K562 (cell line): ENCODE results near the gene ADCY5. TPM values are rescaled to one million over a fixed set of nuclear protein-coding genes. Genes with fewer than 3 reads are reported as not detected.

Experiments
- ATAC-seq: fragments of 200-7000 bp; cut with Tn5 transposase; 3 replicates; pipeline ENCODE4 v1.9.1; 2020; ENCODE audit warnings: moderate library complexity
- BruUV-seq: library from RNA; stranded (reverse); fragments of 400-500 nt; replicated peaks from 2 replicates; lab custom pipeline; 2021; lab: Mats Ljungman, UMichigan
- CTCF ChIA-PET: fragments of 300-600 bp; formaldehyde crosslinking; extraction: SDS; loops from one replicate; lab custom pipeline; 2021; ENCODE audit warnings: low intra/inter-chr PET ratio; lab: Yijun Ruan, JAX
- POLR2A ChIA-PET: fragments of 300-600, 350-650 bp; sonication (Branson Sonifier 250); formaldehyde crosslinking; extraction: SDS; loops from one replicate; lab custom pipeline; 2021; ENCODE audit warnings: antibody characterized with exemption, inconsistent platforms; lab: Yijun Ruan, JAX
- DNase-seq, 4 experiments: peaks; one replicate each; pipeline versions ENCODE4 v3.0.0 to v3.0.0-alpha.2; 2011 to 2018; ENCODE audit warnings: low spot score in 3 of 4, mixed read lengths in 3 of 4; ENCODE audit errors: extremely low read depth in 1 of 4
- FAIRE-seq: peaks from 2 replicates; lab custom pipeline; 2011; peaks lifted over from hg19 to GRCh38; lab: Jason Lieb, UNC
- H2AFZ ChIP-seq: 2 replicates; pipeline ENCODE4 v1.6.0; 2011; ENCODE audit warnings: low read depth, low read length, control low read depth, inconsistent platforms
- H3K27ac ChIP-seq: fragments of 200-600 bp; 3 replicates; pipeline ENCODE4 v1.8.0; 2011; ENCODE audit warnings: low read depth, mild to moderate bottlenecking, control low read depth, inconsistent platforms, low read length, moderate library complexity, mixed read lengths; ENCODE audit errors: extremely low read depth
- H3K27me3 ChIP-seq, 2 experiments: fragments of 300-600 bp in 1 of 2; 2 replicates in 1 of 2; 3 replicates in 1 of 2; pipeline versions ENCODE4 v1.6.0 to v1.8.0; 2011; ENCODE audit warnings: inconsistent platforms in 2 of 2, low read length in 2 of 2, mild to moderate bottlenecking in 1 of 2, mixed read lengths in 1 of 2, moderate library complexity in 1 of 2; ENCODE audit not compliant: control insufficient read depth in 2 of 2, insufficient read depth in 2 of 2
- H3K36me3 ChIP-seq: fragments of 300-600 bp; 3 replicates; pipeline ENCODE4 v1.8.0; 2011; ENCODE audit warnings: mild to moderate bottlenecking, low read length, inconsistent platforms; ENCODE audit not compliant: control insufficient read depth, insufficient read depth
- H3K4me1 ChIP-seq, 2 experiments: fragments of 200-600 bp in 1 of 2; replicated peaks in 1 of 2; 2 replicates in 1 of 2; 3 replicates in 1 of 2; pipeline versions ENCODE4 v1.5.1 to v1.8.0; 2011; ENCODE audit warnings: inconsistent platforms in 2 of 2, low read length in 2 of 2, mild to moderate bottlenecking in 1 of 2, mixed read lengths in 1 of 2, moderate library complexity in 1 of 2; ENCODE audit not compliant: control insufficient read depth in 2 of 2, insufficient read depth in 2 of 2
- H3K4me2 ChIP-seq: 2 replicates; pipeline ENCODE4 v1.6.1; 2011; ENCODE audit warnings: low read length, control low read depth, inconsistent platforms, mixed read lengths; ENCODE audit not compliant: insufficient read depth
- H3K4me3 ChIP-seq: fragments of 200-600 bp; sonication (generic), shearing (Covaris generic); 2 replicates; pipeline ENCODE4 v1.5.1; 2016; ENCODE audit warnings: control low read depth, inconsistent platforms
- H3K79me2 ChIP-seq: fragments of 200-600 bp; 3 replicates; pipeline ENCODE4 v1.8.0; 2011; ENCODE audit warnings: low read length, inconsistent platforms; ENCODE audit not compliant: control insufficient read depth, insufficient read depth
- H3K9ac ChIP-seq, 2 experiments: 2 replicates each; pipeline versions ENCODE4 v1.6.0 to v1.6.1; 2011; ENCODE audit warnings: low read depth in 2 of 2, low read length in 2 of 2, control low read depth in 1 of 2, inconsistent platforms in 1 of 2, mild to moderate bottlenecking in 1 of 2, mixed read lengths in 1 of 2; ENCODE audit not compliant: insufficient read depth in 1 of 2
- H3K9me1 ChIP-seq: one replicate; pipeline ENCODE4 v1.6.0; 2011; ENCODE audit warnings: inconsistent platforms, mild to moderate bottlenecking, low read length, moderate library complexity; ENCODE audit not compliant: control insufficient read depth, insufficient read depth
- H3K9me3 ChIP-seq: replicated peaks from 2 replicates; pipeline ENCODE4 v1.5.1; 2011; ENCODE audit warnings: low read depth, low read length, inconsistent platforms; ENCODE audit not compliant: control insufficient read depth, insufficient read depth
- H4K20me1 ChIP-seq: replicated peaks from 2 replicates; pipeline ENCODE4 v1.6.1; 2011; ENCODE audit warnings: low read length, inconsistent platforms, mixed read lengths; ENCODE audit not compliant: control insufficient read depth, insufficient read depth
- CCAR2 ChIP-seq: fragments of 200-400 bp; formaldehyde crosslinking; IDR thresholded peaks from 2 replicates; pipeline ENCODE4 v1.6.1; 2017; ENCODE audit warnings: mild to moderate bottlenecking, low read depth, low read length
- CREB3L1 ChIP-seq: fragments of 450-650 bp; IDR thresholded peaks from 2 replicates; pipeline ENCODE4 v1.6.1; 2014; ENCODE audit warnings: low read depth, mild to moderate bottlenecking, moderate library complexity, borderline replicate concordance
- ELK3 ChIP-seq: fragments of 450-650 bp; formaldehyde crosslinking; IDR thresholded peaks from 2 replicates; pipeline ENCODE4 v1.4.0; 2020; ENCODE audit warnings: mild to moderate bottlenecking
- HMBOX1 ChIP-seq: sonication (generic); IDR thresholded peaks from 2 replicates; pipeline ENCODE4 v1.6.1; 2016
- HMG20B ChIP-seq: fragments of 250-450 bp; sonication (Bioruptor Pico); IDR thresholded peaks from 2 replicates; pipeline ENCODE4 v1.5.0; 2021; ENCODE audit warnings: mild to moderate bottlenecking
- ILF3 ChIP-seq: fragments of 450-650 bp; IDR thresholded peaks from 2 replicates; pipeline ENCODE4 v1.6.1; 2018; ENCODE audit warnings: antibody characterized with exemption, mild to moderate bottlenecking, moderate library complexity, borderline replicate concordance
- KAT2B ChIP-seq: IDR thresholded peaks from one replicate; pipeline ENCODE4 v1.6.1; 2012; ENCODE audit warnings: low read depth, mild to moderate bottlenecking, control low read depth, inconsistent platforms, low read length, moderate library complexity
- MAFK ChIP-seq: IDR thresholded peaks from 2 replicates; pipeline ENCODE4 v1.6.1; 2011; ENCODE audit warnings: low read length, improper control_type of control experiment
- PCBP2 ChIP-seq: fragments of 200-400 bp; formaldehyde crosslinking; IDR thresholded peaks from 2 replicates; pipeline ENCODE4 v1.6.1; 2018; ENCODE audit warnings: low read length, low read depth, mild to moderate bottlenecking, moderate library complexity; ENCODE audit not compliant: poor library complexity, severe bottlenecking
- PHTF2 ChIP-seq: fragments of 250-450 bp; sonication (Bioruptor Pico); IDR thresholded peaks from 2 replicates; pipeline ENCODE4 v1.5.0; 2021; ENCODE audit warnings: mild to moderate bottlenecking
- TRIM24 ChIP-seq, 2 experiments: fragments of 450-650 bp; IDR thresholded peaks; 2 replicates each; pipeline ENCODE4 v1.6.1; 2016
- ZBTB1 ChIP-seq: sonication (generic); formaldehyde crosslinking; IDR thresholded peaks from 2 replicates; pipeline ENCODE4 v1.8.1; 2023; ENCODE audit warnings: missing genetic modification reagents, low read depth, mild to moderate bottlenecking, borderline replicate concordance
- ZC3H8 ChIP-seq: fragments of 450-650 bp; IDR thresholded peaks from 2 replicates; pipeline ENCODE4 v1.6.1; 2017
- ZNF143 ChIP-seq: sonication (generic); formaldehyde crosslinking; IDR thresholded peaks from 2 replicates; pipeline ENCODE4 v1.9.0; 2022; ENCODE audit warnings: mild to moderate bottlenecking, missing genetic modification reagents
- ZNF184 ChIP-seq: sonication (generic); formaldehyde crosslinking; IDR thresholded peaks from 2 replicates; pipeline ENCODE4 v1.5.0; 2020; ENCODE audit warnings: missing genetic modification reagents
- ZSCAN32 ChIP-seq: fragments of 450-650 bp; formaldehyde crosslinking; IDR thresholded peaks from 2 replicates; pipeline ENCODE4 v1.4.0; 2020; ENCODE audit warnings: mild to moderate bottlenecking, moderate library complexity
- WGBS: fragments of 100-300 bp; shearing (Covaris generic); methylation state at CpG from one replicate; pipeline ENCODE4 v1.1.6; 2016; ENCODE audit warnings: low coverage, mixed read lengths; ENCODE audit not compliant: insufficient coverage; ENCODE audit errors: missing lambda C conversion rate; 5-methylcytosine and 5-hydroxymethylcytosine counted together
- in situ Hi-C: fragments of 300-500 bp; cut with MboI; formaldehyde crosslinking; loops from 4 replicates; pipeline ENCODE4 v1.15.0; 2018; ENCODE audit warnings: inconsistent platforms, mixed read lengths
- intact Hi-C: fragments of 100-400 bp; cut with micrococcal nuclease; formaldehyde crosslinking; loops from 2 replicates; pipeline ENCODE4 v1.14.2; 2022
- polyA plus RNA-seq, 8 experiments: library from polyadenylated mRNA; depleted of rRNA in 4 of 8; stranded (reverse) in 5 of 8; unstranded in 3 of 8; fragments of >200 nt; fragmentation: Nextera tagmentation in 2 of 8; fragmentation: Illumina TruSeq in 1 of 8; extraction: Ambion mirVana in 2 of 8; extraction: Trizol in 1 of 8; gene quantifications; 2 replicates each; pipeline versions ENCODE4 v1.2.1 to v1.2.3, GENCODE V29; 2011 to 2014; ENCODE audit warnings: inconsistent platforms in 1 of 8, missing spikeins in 1 of 8
- total RNA-seq, 7 experiments: library from RNA; depleted of rRNA in 6 of 7; stranded (reverse); fragments of >200 nt in 6 of 7; fragmentation: Illumina TruSeq in 2 of 7; extraction: Trizol in 2 of 7; gene quantifications; 2 replicates each; pipeline versions ENCODE4 v1.2.1 to v1.2.3, GENCODE V29; 2011 to 2021; ENCODE audit warnings: low replicate concordance in 1 of 7
- TF ChIP-seq, protein P1 (sequence below): fragments of 250-450 bp; sonication (Bioruptor Pico); IDR thresholded peaks from 2 replicates; pipeline ENCODE4 v1.8.0; 2022; ENCODE audit warnings: moderate library complexity, mild to moderate bottlenecking, inconsistent platforms

Gene ADCY5
- total and polyA plus RNA-seq, 9 of the 15 experiments (the other 6 are each of a cell fraction or from before 2014, with no cell fraction given): under 0.01 TPM; not detected in 8

DNA sequence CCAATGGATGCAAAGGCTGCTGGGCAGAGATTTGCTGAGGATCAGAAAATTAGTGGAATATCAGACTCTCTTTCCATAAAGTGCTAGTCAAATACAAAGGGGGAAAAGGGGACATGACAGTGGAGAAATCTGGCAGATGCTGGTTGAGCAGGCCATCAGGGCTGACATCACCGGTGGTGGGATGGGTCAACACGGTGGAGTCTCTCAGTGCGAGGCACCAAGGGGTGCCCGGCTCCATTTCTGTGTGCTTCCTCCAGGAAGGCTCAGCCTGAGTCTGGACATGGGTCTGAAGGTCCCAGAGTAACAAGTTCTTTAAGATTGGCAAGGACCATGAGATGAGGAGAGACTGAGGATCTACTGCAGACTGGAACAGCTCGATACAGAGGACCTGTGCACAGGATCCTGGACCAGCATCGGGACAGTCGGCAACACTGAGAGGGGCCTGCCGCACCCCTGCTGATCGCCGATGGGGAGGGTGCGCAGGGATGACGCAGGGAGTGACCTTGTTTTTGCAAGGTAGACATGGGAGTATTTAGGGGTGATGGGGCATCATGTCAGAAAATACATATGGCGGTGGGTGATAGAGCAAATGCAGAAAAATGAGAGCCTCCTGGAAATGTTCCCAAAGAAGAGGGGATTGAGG, 154.5 kb downstream of the ADCY5 start:
- WGBS: 2% methylated on average over 13 of the region's 13 CpGs
- Histone ChIP-seq H3K9me1 (no peaks in the 10 kb centered on the region), H3K4me1 (no peaks in the 10 kb centered on the region; a peak in 1 of 5 replicates), H3K79me2 (no peaks in the 10 kb centered on the region), H3K27me3 (peaks cover 0 to 71% of the 10 kb centered on the region in 2 experiments; a peak in 2 of 5 replicates), H2AFZ (no peak overlapping the region), H3K27ac (no peak overlapping the region), H3K9me3 (no peaks in the 10 kb centered on the region), H3K4me2 (no peak overlapping the region), H4K20me1 (no peaks in the 10 kb centered on the region), H3K9ac (no peak overlapping the region), H3K36me3 (no peaks in the 10 kb centered on the region), H3K4me3 (no peak overlapping the region)
- ATAC-seq (no peak), DNase-seq (no peak), FAIRE-seq (no peak)
- BruUV-seq: no TSS peak
- no peak for TF ChIP-seq HMG20B
- TF ChIP-seq ILF3: no peak
- no peak for TF ChIP-seq ELK3 (CRISPR knock-in tag)
- no peak for TF ChIP-seq HMBOX1
- TF ChIP-seq PHTF2 (CRISPR knock-in tag): no peak
- no peak for TF ChIP-seq ZC3H8
- TF ChIP-seq PCBP2: no peak
- TF ChIP-seq CREB3L1: no peak
- TF ChIP-seq, protein P1, sequence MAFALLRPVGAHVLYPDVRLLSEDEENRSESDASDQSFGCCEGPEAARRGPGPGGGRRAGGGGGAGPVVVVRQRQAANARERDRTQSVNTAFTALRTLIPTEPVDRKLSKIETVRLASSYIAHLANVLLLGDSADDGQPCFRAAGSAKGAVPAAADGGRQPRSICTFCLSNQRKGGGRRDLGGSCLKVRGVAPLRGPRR (CRISPR knock-in tag): no peak
- no peak for TF ChIP-seq ZNF143
- TF ChIP-seq TRIM24 (IDR thresholded peaks at IDR 0.05): no peak
- TF ChIP-seq ZNF184 (CRISPR knock-in tag): no peak
- TF ChIP-seq MAFK: no peak
- no peak for TF ChIP-seq ZSCAN32 (CRISPR knock-in tag)
- no peak for TF ChIP-seq ZBTB1 (CRISPR knock-in tag)
- no peak for TF ChIP-seq CCAR2
- no peak for TF ChIP-seq KAT2B
- intact Hi-C loops (no loop called here), in situ Hi-C loops (no loop called here)
- POLR2A ChIA-PET: no interaction called here
- CTCF ChIA-PET: no interaction called here
